ENCODE data around the gene PAQR3.
"Not testable (repeated sequence)": the region's sequence is repeated elsewhere in the genome, so short reads cannot be mapped to it uniquely, and the experiment has no call there.

PAQR3 gene

GRCh38 chr4:78885598-78885997, 53.6 kb downstream of the PAQR3 start:
- Histone ChIP-seq H3K4me3 (ENCODE audit: low read depth, low read length) (no peak overlapping the region), H3K27me3 (ENCODE audit: control insufficient read depth, insufficient read depth, low read length) (no peaks in the 10 kb centered on the region), H3K79me2 (no peaks in the 10 kb centered on the region), H3K4me1 (no peaks in the 10 kb centered on the region), H3K9me3 (ENCODE audit: control insufficient read depth, low read length) (no peaks in the 10 kb centered on the region), H3K4me2 (ENCODE audit: low read length) (no peak overlapping the region), H3K36me3 (ENCODE audit: control insufficient read depth, insufficient read depth, low read length) (no peaks in the 10 kb centered on the region), H3K9ac (no peak overlapping the region), H3K27ac (no peak overlapping the region), H2AFZ (no peak overlapping the region)
- no peak for TF ChIP-seq CTCF (IDR thresholded peaks at IDR 0.05)

- H3K9ac ChIP-seq, result no peak overlapping the region
- no peak overlapping the region for H2AFZ ChIP-seq
- H3K4me1 ChIP-seq, result no peaks in the 10 kb centered on the region
- H3K79me2 ChIP-seq, result no peaks in the 10 kb centered on the region
- no peak overlapping the region for H3K4me2 ChIP-seq (ENCODE audit: low read length)
- no peaks in the 10 kb centered on the region for H3K27me3 ChIP-seq (ENCODE audit: control insufficient read depth, insufficient read depth, low read length)
- no peak overlapping the region for H3K4me3 ChIP-seq (ENCODE audit: low read depth, low read length)
- no peak for TF ChIP-seq CTCF (IDR thresholded peaks at IDR 0.05)
- H3K36me3 ChIP-seq (ENCODE audit: control insufficient read depth, insufficient read depth, low read length), result no peaks in the 10 kb centered on the region
- H3K9me3 ChIP-seq (ENCODE audit: control insufficient read depth, low read length), result no peaks in the 10 kb centered on the region
- H3K27ac ChIP-seq, result no peak overlapping the region
Observed at GRCh38 chr4:78880874-78881492, 58.3 kb downstream of the PAQR3 start.

GRCh38 chr4:78878031-78878430, 61.2 kb downstream of the PAQR3 start:
- Histone ChIP-seq H3K4me2 (ENCODE audit: low read length) (no peak overlapping the region), H3K79me2 (no peaks in the 10 kb centered on the region), H3K27ac (no peak overlapping the region), H2AFZ (no peak overlapping the region), H3K4me3 (ENCODE audit: low read depth, low read length) (no peak overlapping the region), H3K4me1 (no peaks in the 10 kb centered on the region), H3K9me3 (ENCODE audit: control insufficient read depth, low read length) (no peaks in the 10 kb centered on the region), H3K36me3 (ENCODE audit: control insufficient read depth, insufficient read depth, low read length) (no peaks in the 10 kb centered on the region), H3K9ac (no peak overlapping the region), H3K27me3 (ENCODE audit: control insufficient read depth, insufficient read depth, low read length) (no peaks in the 10 kb centered on the region)
- TF ChIP-seq CTCF (IDR thresholded peaks at IDR 0.05), result no peak

GRCh38 chr4:78876568-78877320, 62.5 kb downstream of the PAQR3 start:
- Histone ChIP-seq H3K27ac (no peak overlapping the region), H3K9me3 (ENCODE audit: control insufficient read depth, low read length) (no peaks in the 10 kb centered on the region), H3K9ac (no peak overlapping the region), H2AFZ (no peak overlapping the region), H3K4me1 (no peaks in the 10 kb centered on the region), H3K4me2 (ENCODE audit: low read length) (no peak overlapping the region), H3K79me2 (no peaks in the 10 kb centered on the region), H3K36me3 (ENCODE audit: control insufficient read depth, insufficient read depth, low read length) (no peaks in the 10 kb centered on the region), H3K27me3 (ENCODE audit: control insufficient read depth, insufficient read depth, low read length) (no peaks in the 10 kb centered on the region), H3K4me3 (ENCODE audit: low read depth, low read length) (no peak overlapping the region)
- no peak for TF ChIP-seq CTCF (IDR thresholded peaks at IDR 0.05)

GRCh38 chr4:78870056-78870455, 69.2 kb downstream of the PAQR3 start:
- no peak overlapping the region for H3K4me2 ChIP-seq (ENCODE audit: low read length)
- H3K27me3 ChIP-seq (ENCODE audit: control insufficient read depth, insufficient read depth, low read length), result no peaks in the 10 kb centered on the region
- no peak overlapping the region for H3K27ac ChIP-seq
- no peak for TF ChIP-seq CTCF (IDR thresholded peaks at IDR 0.05)
- H3K9me3 ChIP-seq (ENCODE audit: control insufficient read depth, low read length), result no peaks in the 10 kb centered on the region
- H3K36me3 ChIP-seq (ENCODE audit: control insufficient read depth, insufficient read depth, low read length), result no peaks in the 10 kb centered on the region
- no peak overlapping the region for H3K4me3 ChIP-seq (ENCODE audit: low read depth, low read length)
- H3K4me1 ChIP-seq, result no peaks in the 10 kb centered on the region
- no peak overlapping the region for H2AFZ ChIP-seq
- no peaks in the 10 kb centered on the region for H3K79me2 ChIP-seq
- H3K9ac ChIP-seq, result no peak overlapping the region

GRCh38 chr4:78868712-78869111, 70.5 kb downstream of the PAQR3 start:
- H3K4me2 ChIP-seq (ENCODE audit: low read length); H3K4me1 ChIP-seq; H3K79me2 ChIP-seq; H3K27ac ChIP-seq; H3K27me3 ChIP-seq (ENCODE audit: control insufficient read depth, insufficient read depth, low read length); H2AFZ ChIP-seq; H3K4me3 ChIP-seq (ENCODE audit: low read depth, low read length); H3K9ac ChIP-seq; H3K36me3 ChIP-seq (ENCODE audit: control insufficient read depth, insufficient read depth, low read length); H3K9me3 ChIP-seq (ENCODE audit: control insufficient read depth, low read length): not testable (repeated sequence)

All from parathyroid adenoma (tissue), 2 donors.